Measurements from ENCODE around the gene CCL13.

The CCL13 gene

GRCh38 chr17:34386697-34387550, 30.6 kb downstream of the CCL13 start:
- Histone ChIP-seq H3K9me3 (ENCODE audit: control insufficient read depth, low read length) (no peaks in the 10 kb centered on the region), H3K9ac (ENCODE audit: low read length) (no peak overlapping the region), H3K36me3 (ENCODE audit: control insufficient read depth, insufficient read depth, low read length, severe bottlenecking) (no peaks in the 10 kb centered on the region), H3K4me3 (ENCODE audit: low read length) (no peak overlapping the region), H3K4me1 (ENCODE audit: control insufficient read depth, insufficient read depth, low read length) (peaks cover 4% of the 10 kb centered on the region), H3K27me3 (replicated peaks; ENCODE audit: control insufficient read depth, insufficient read depth, low read length) (peaks cover 38% of the 10 kb centered on the region)
- no peak for DNase-seq (ENCODE audit: low read depth)

- no peaks in the 10 kb centered on the region for H3K36me3 ChIP-seq (ENCODE audit: control insufficient read depth, insufficient read depth, low read length, severe bottlenecking)
- peaks cover 38% of the 10 kb centered on the region for H3K27me3 ChIP-seq (replicated peaks; ENCODE audit: control insufficient read depth, insufficient read depth, low read length)
- H3K9ac ChIP-seq (ENCODE audit: low read length) = no peak overlapping the region
- H3K4me3 ChIP-seq (ENCODE audit: low read length) = no peak overlapping the region
- H3K9me3 ChIP-seq (ENCODE audit: control insufficient read depth, low read length) = no peaks in the 10 kb centered on the region
- peaks cover 3% of the 10 kb centered on the region for H3K4me1 ChIP-seq (ENCODE audit: control insufficient read depth, insufficient read depth, low read length)
- DNase-seq (ENCODE audit: low read depth) = no peak
These were observed 31.3 kb downstream of the CCL13 start for GRCh38 chr17:34387566-34387965.

GRCh38 chr17:34389126-34389750, 33.0 kb downstream of the CCL13 start:
- H3K9ac ChIP-seq (ENCODE audit: low read length) = no peak overlapping the region
- H3K9me3 ChIP-seq (ENCODE audit: control insufficient read depth, low read length) = no peaks in the 10 kb centered on the region
- peaks cover 34% of the 10 kb centered on the region for H3K27me3 ChIP-seq (replicated peaks; ENCODE audit: control insufficient read depth, insufficient read depth, low read length)
- no peaks in the 10 kb centered on the region for H3K4me1 ChIP-seq (ENCODE audit: control insufficient read depth, insufficient read depth, low read length)
- DNase-seq (ENCODE audit: low read depth) = no peak
- H3K4me3 ChIP-seq (ENCODE audit: low read length) = no peak overlapping the region
- H3K36me3 ChIP-seq (ENCODE audit: control insufficient read depth, insufficient read depth, low read length, severe bottlenecking) = no peaks in the 10 kb centered on the region

GRCh38 chr17:34390649-34391048, 34.4 kb downstream of the CCL13 start:
- no peak overlapping the region for H3K4me3 ChIP-seq (ENCODE audit: low read length)
- no peak overlapping the region for H3K9ac ChIP-seq (ENCODE audit: low read length)
- peaks cover 35% of the 10 kb centered on the region for H3K27me3 ChIP-seq (replicated peaks; ENCODE audit: control insufficient read depth, insufficient read depth, low read length)
- H3K4me1 ChIP-seq (ENCODE audit: control insufficient read depth, insufficient read depth, low read length) = no peaks in the 10 kb centered on the region
- no peaks in the 10 kb centered on the region for H3K36me3 ChIP-seq (ENCODE audit: control insufficient read depth, insufficient read depth, low read length, severe bottlenecking)
- no peaks in the 10 kb centered on the region for H3K9me3 ChIP-seq (ENCODE audit: control insufficient read depth, low read length)
- DNase-seq (ENCODE audit: low read depth) = no peak

GRCh38 chr17:34391241-34391640, 35.0 kb downstream of the CCL13 start:
- Histone ChIP-seq H3K4me3 (ENCODE audit: low read length) (no peak overlapping the region), H3K9me3 (ENCODE audit: control insufficient read depth, low read length) (no peaks in the 10 kb centered on the region), H3K4me1 (ENCODE audit: control insufficient read depth, insufficient read depth, low read length) (no peaks in the 10 kb centered on the region), H3K36me3 (ENCODE audit: control insufficient read depth, insufficient read depth, low read length, severe bottlenecking) (no peaks in the 10 kb centered on the region), H3K27me3 (replicated peaks; ENCODE audit: control insufficient read depth, insufficient read depth, low read length) (peaks cover 35% of the 10 kb centered on the region), H3K9ac (ENCODE audit: low read length) (no peak overlapping the region)
- DNase-seq (ENCODE audit: low read depth) = no peak

GRCh38 chr17:34393401-34393800, 37.1 kb downstream of the CCL13 start:
- no peaks in the 10 kb centered on the region for H3K9me3 ChIP-seq (ENCODE audit: control insufficient read depth, low read length)
- no peaks in the 10 kb centered on the region for H3K36me3 ChIP-seq (ENCODE audit: control insufficient read depth, insufficient read depth, low read length, severe bottlenecking)
- peaks cover 43% of the 10 kb centered on the region for H3K27me3 ChIP-seq (replicated peaks; ENCODE audit: control insufficient read depth, insufficient read depth, low read length)
- H3K4me3 ChIP-seq (ENCODE audit: low read length) = no peak overlapping the region
- DNase-seq (ENCODE audit: low read depth) = no peak
- no peak overlapping the region for H3K9ac ChIP-seq (ENCODE audit: low read length)
- no peaks in the 10 kb centered on the region for H3K4me1 ChIP-seq (ENCODE audit: control insufficient read depth, insufficient read depth, low read length)

GRCh38 chr17:34397265-34397664, 41.0 kb downstream of the CCL13 start:
- Histone ChIP-seq H3K4me1 (ENCODE audit: control insufficient read depth, insufficient read depth, low read length) (no peaks in the 10 kb centered on the region), H3K9ac (ENCODE audit: low read length) (no peak overlapping the region), H3K4me3 (ENCODE audit: low read length) (no peak overlapping the region), H3K27me3 (replicated peaks; ENCODE audit: control insufficient read depth, insufficient read depth, low read length) (peaks cover 42% of the 10 kb centered on the region), H3K9me3 (ENCODE audit: control insufficient read depth, low read length) (no peaks in the 10 kb centered on the region), H3K36me3 (ENCODE audit: control insufficient read depth, insufficient read depth, low read length, severe bottlenecking) (no peaks in the 10 kb centered on the region)
- no peak for DNase-seq (ENCODE audit: low read depth)

GRCh38 chr17:34398990-34399389, 42.7 kb downstream of the CCL13 start:
- H3K4me3 ChIP-seq (ENCODE audit: low read length) = no peak overlapping the region
- no peaks in the 10 kb centered on the region for H3K4me1 ChIP-seq (ENCODE audit: control insufficient read depth, insufficient read depth, low read length)
- no peak overlapping the region for H3K9ac ChIP-seq (ENCODE audit: low read length)
- H3K27me3 ChIP-seq (replicated peaks; ENCODE audit: control insufficient read depth, insufficient read depth, low read length) = peaks cover 42% of the 10 kb centered on the region
- H3K36me3 ChIP-seq (ENCODE audit: control insufficient read depth, insufficient read depth, low read length, severe bottlenecking) = no peaks in the 10 kb centered on the region
- H3K9me3 ChIP-seq (ENCODE audit: control insufficient read depth, low read length) = no peaks in the 10 kb centered on the region
- no peak for DNase-seq (ENCODE audit: low read depth)

- H3K9ac ChIP-seq (ENCODE audit: low read length) = no peak overlapping the region
- no peaks in the 10 kb centered on the region for H3K36me3 ChIP-seq (ENCODE audit: control insufficient read depth, insufficient read depth, low read length, severe bottlenecking)
- H3K27me3 ChIP-seq (replicated peaks; ENCODE audit: control insufficient read depth, insufficient read depth, low read length) = peaks cover 39% of the 10 kb centered on the region
- no peaks in the 10 kb centered on the region for H3K4me1 ChIP-seq (ENCODE audit: control insufficient read depth, insufficient read depth, low read length)
- H3K9me3 ChIP-seq (ENCODE audit: control insufficient read depth, low read length) = no peaks in the 10 kb centered on the region
- DNase-seq (ENCODE audit: low read depth) = no peak
- no peak overlapping the region for H3K4me3 ChIP-seq (ENCODE audit: low read length)
These were observed 43.4 kb downstream of the CCL13 start for GRCh38 chr17:34399725-34400124.

GRCh38 chr17:34400301-34400931, 44.1 kb downstream of the CCL13 start:
- H3K4me1 ChIP-seq (ENCODE audit: control insufficient read depth, insufficient read depth, low read length) = no peaks in the 10 kb centered on the region
- no peak for DNase-seq (ENCODE audit: low read depth)
- no peak overlapping the region for H3K4me3 ChIP-seq (ENCODE audit: low read length)
- H3K9ac ChIP-seq (ENCODE audit: low read length) = no peak overlapping the region
- no peaks in the 10 kb centered on the region for H3K9me3 ChIP-seq (ENCODE audit: control insufficient read depth, low read length)
- H3K36me3 ChIP-seq (ENCODE audit: control insufficient read depth, insufficient read depth, low read length, severe bottlenecking) = no peaks in the 10 kb centered on the region
- H3K27me3 ChIP-seq (replicated peaks; ENCODE audit: control insufficient read depth, insufficient read depth, low read length) = peaks cover 33% of the 10 kb centered on the region

GRCh38 chr17:34401165-34401564, 44.9 kb downstream of the CCL13 start:
- H3K4me3 ChIP-seq (ENCODE audit: low read length) = no peak overlapping the region
- H3K27me3 ChIP-seq (replicated peaks; ENCODE audit: control insufficient read depth, insufficient read depth, low read length) = peaks cover 32% of the 10 kb centered on the region
- no peaks in the 10 kb centered on the region for H3K9me3 ChIP-seq (ENCODE audit: control insufficient read depth, low read length)
- no peaks in the 10 kb centered on the region for H3K4me1 ChIP-seq (ENCODE audit: control insufficient read depth, insufficient read depth, low read length)
- no peaks in the 10 kb centered on the region for H3K36me3 ChIP-seq (ENCODE audit: control insufficient read depth, insufficient read depth, low read length, severe bottlenecking)
- DNase-seq (ENCODE audit: low read depth) = no peak
- no peak overlapping the region for H3K9ac ChIP-seq (ENCODE audit: low read length)
